ENCODE data around the gene LPAR2. TPM values are rescaled to one million over a fixed set of nuclear protein-coding genes. Genes with fewer than 3 reads are reported as not detected.

The LPAR2 gene
- polyA plus RNA-seq, 2 of the 4 experiments (the other 2 are of a cell fraction): 1.5 to 3.8 TPM

DNA sequence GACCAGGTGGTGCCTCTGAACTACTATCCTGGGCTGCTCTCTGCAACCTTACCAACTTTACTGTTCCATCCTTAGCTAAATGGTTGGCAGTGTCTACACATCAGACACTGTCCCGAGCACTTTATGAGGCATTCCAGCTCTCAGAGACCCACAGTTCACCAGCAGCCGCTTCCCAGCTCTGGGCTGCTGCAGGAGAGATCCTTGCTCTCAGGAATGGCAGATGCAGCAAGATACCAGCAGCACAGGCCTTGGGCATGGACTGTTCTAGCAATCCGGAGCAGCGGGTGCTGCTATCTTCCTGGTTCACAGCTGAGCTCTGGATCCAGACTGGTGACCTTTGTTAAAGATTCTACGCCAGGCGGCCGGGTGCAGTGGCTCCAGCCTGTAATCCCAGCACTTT is 3.3 kb upstream of the LPAR2 start:
- FAIRE-seq: no peak
- H3K27ac ChIP-seq: no peak overlapping the region
- POLR2A ChIA-PET: no interaction called here
- H3K4me2 ChIP-seq: no peak overlapping the region
- CTCF ChIA-PET: interaction anchor here (1.1 kb wide), 1 partner anchor 99 kb away, joined by 5 read pairs; no protein-coding TSS in a partner anchor
- no peaks in the 10 kb centered on the region for H3K9me3 ChIP-seq
- H3K4me1 ChIP-seq: no peaks in the 10 kb centered on the region
- no peak for TF ChIP-seq ZFP36 (IDR thresholded peaks at IDR 0.05; ENCODE audit: borderline replicate concordance, partially characterized antibody)
- TF ChIP-seq CBX8 (IDR thresholded peaks at IDR 0.05): no peak
- no peak for TF ChIP-seq CHD4 (IDR thresholded peaks at IDR 0.05; ENCODE audit: borderline replicate concordance)
- TF ChIP-seq JUN (IDR thresholded peaks at IDR 0.05): no peak
- TF ChIP-seq, protein P1, sequence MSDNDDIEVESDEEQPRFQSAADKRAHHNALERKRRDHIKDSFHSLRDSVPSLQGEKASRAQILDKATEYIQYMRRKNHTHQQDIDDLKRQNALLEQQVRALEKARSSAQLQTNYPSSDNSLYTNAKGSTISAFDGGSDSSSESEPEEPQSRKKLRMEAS (IDR thresholded peaks at IDR 0.05): no peak
- TF ChIP-seq TP53 (CRISPR knock-in tag; IDR thresholded peaks at IDR 0.05): no peak
- TF ChIP-seq HOXB13 (CRISPR knock-in tag; IDR thresholded peaks at IDR 0.05; ENCODE audit: low read depth): no peak
- no peak for DNase-seq (ENCODE audit: low read depth in 1 of 2, low spot score in 1 of 2)
- WGBS (ENCODE audit: missing lambda C conversion rate): 100% methylated on average over 3 of the region's 7 CpGs
- no peak overlapping the region for H3K4me3 ChIP-seq
- ATAC-seq: no peak

DNA sequence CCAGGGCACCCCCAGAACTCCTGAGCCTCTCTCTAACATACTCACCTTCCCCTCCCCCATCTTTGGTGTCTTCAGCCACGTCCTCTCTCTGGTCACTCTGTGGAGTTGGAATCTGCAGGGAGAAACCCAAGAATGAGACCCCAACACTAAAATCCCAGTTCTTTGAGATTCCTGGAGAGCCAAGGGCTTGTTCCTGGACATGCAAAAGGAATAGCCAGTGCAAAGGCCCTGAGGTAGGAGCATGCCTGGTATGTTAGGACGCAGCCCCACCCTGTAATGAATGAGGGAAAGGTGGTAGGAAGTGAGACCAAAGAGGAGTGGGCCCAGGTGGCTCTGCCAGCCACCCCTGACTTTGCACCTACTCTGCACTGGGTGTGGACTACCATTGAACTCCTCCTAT is 2.4 kb upstream of the LPAR2 start:
- POLR2A ChIA-PET: no interaction called here
- no peak for DNase-seq (ENCODE audit: low read depth in 1 of 2, low spot score in 1 of 2)
- no peak overlapping the region for H3K27ac ChIP-seq
- WGBS (ENCODE audit: missing lambda C conversion rate): 100% methylated on average over 2 of the region's 2 CpGs
- CTCF ChIA-PET: interaction anchor here (1.1 kb wide), 1 partner anchor 98 kb away, joined by 5 read pairs; no protein-coding TSS in a partner anchor
- H3K4me2 ChIP-seq: no peak overlapping the region
- no peak for ATAC-seq
- FAIRE-seq: no peak
- no peak overlapping the region for H3K4me3 ChIP-seq
- TF ChIP-seq MYC (IDR thresholded peaks at IDR 0.05; ENCODE audit: borderline replicate concordance, low read length) (no peak), KDM1A (IDR thresholded peaks at IDR 0.05; ENCODE audit: low read depth) (peak; percentile 11; the same call in 1 of the 2 replicates), RAD21 (conservative IDR thresholded peaks at IDR 0.05 in 1 of 2, IDR thresholded peaks at IDR 0.05 in 1 of 2) (no peak), RFX5 (IDR thresholded peaks at IDR 0.05) (no peak), HMGXB4 (CRISPR knock-in tag; IDR thresholded peaks at IDR 0.05; ENCODE audit: borderline replicate concordance) (no peak)
- H3K9me3 ChIP-seq: no peaks in the 10 kb centered on the region
- H3K4me1 ChIP-seq: no peaks in the 10 kb centered on the region

- Histone ChIP-seq H3K4me2 (no peak overlapping the region), H3K27ac (no peak overlapping the region), H3K4me3 (no peak overlapping the region), H3K4me1 (no peaks in the 10 kb centered on the region), H3K9me3 (no peaks in the 10 kb centered on the region)
- no peak for FAIRE-seq
- TF ChIP-seq GATA3 (IDR thresholded peaks at IDR 0.05; ENCODE audit: borderline replicate concordance) (no peak), BHLHE40 (IDR thresholded peaks at IDR 0.05; ENCODE audit: low read depth, low read length) (no peak), ZNF302 (CRISPR knock-in tag; IDR thresholded peaks at IDR 0.05) (no peak)
- 100% methylated on average over 1 of the region's 11 CpGs for WGBS (ENCODE audit: missing lambda C conversion rate)
- no peak for ATAC-seq
- ChIA-PET CTCF (no interaction called here), POLR2A (no interaction called here)
- DNase-seq (ENCODE audit: low read depth in 1 of 2, low spot score in 1 of 2): no peak
These were observed 2.0 kb upstream of the LPAR2 start for GRCh38 chr19:19630062-19630414.

DNA sequence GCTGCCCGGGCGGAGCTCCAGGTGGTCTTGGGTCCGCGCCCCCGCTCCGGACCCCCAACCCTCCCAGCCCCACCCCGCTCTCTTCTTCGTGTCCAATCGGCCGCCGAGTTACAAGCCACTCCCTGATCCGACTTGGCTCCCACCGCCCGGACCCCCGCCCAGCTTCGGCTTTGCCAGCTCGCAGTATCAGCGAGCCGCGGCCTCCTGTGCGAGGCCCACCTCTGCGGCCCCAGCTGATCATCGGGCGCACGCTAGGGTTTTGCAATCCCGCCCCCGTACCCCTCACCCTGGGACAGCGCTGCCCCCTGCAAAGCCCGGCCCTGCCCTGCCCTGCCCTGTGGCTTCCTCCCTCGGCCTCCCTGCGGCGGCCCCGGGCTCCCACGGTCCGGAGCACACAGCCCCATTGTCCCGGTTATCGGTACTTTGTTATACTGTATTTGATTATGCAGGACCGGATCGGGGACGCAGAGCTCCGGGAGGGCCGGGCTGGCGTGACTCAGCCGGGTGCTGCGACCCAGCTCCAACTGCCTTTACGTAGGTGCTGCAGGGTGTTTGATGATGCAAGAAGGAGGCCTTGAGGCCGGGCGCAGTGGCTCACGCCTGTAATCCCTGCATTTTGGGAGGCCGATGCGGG is 598 bp upstream of the LPAR2 start:
- FAIRE-seq (no peak), DNase-seq (ENCODE audit: low read depth in 1 of 2, low spot score in 1 of 2) (peak in 1 of 2 experiments; percentile 25), ATAC-seq (peak in 1 of 2 experiments; percentile 45; a peak in 3 of 6 replicates)
- Histone ChIP-seq H3K4me1 (no peaks in the 10 kb centered on the region), H3K9me3 (no peaks in the 10 kb centered on the region), H3K27ac (peak overlapping the region; percentile 47 to 79), H3K4me3 (peak overlapping the region; percentile 49), H3K4me2 (peak overlapping the region; percentile 83)
- WGBS (ENCODE audit: missing lambda C conversion rate): 88% methylated on average over 5 of the region's 51 CpGs
- ChIA-PET CTCF (interaction anchor here (1.3 kb wide), 1 partner anchor 15 kb away, joined by 7 read pairs; the partner anchor contains the start of gene GMIP), POLR2A (no interaction called here)
- TF ChIP-seq PHF8 (IDR thresholded peaks at IDR 0.05; ENCODE audit: borderline replicate concordance, low read depth) (no peak), EHMT2 (IDR thresholded peaks at IDR 0.05; ENCODE audit: low read depth) (no peak), RARB (CRISPR knock-in tag; IDR thresholded peaks at IDR 0.05) (no peak), ZNF302 (CRISPR knock-in tag; IDR thresholded peaks at IDR 0.05) (no peak), TP53 (CRISPR knock-in tag; IDR thresholded peaks at IDR 0.05) (no peak), MAZ (IDR thresholded peaks at IDR 0.05; ENCODE audit: borderline replicate concordance, low read depth, low read length) (no peak), KDM5A (IDR thresholded peaks at IDR 0.05) (no peak), ZFP36 (IDR thresholded peaks at IDR 0.05; ENCODE audit: borderline replicate concordance, partially characterized antibody) (no peak), E2F6 (IDR thresholded peaks at IDR 0.05; ENCODE audit: borderline replicate concordance, low read depth) (no peak)
- TF ChIP-seq, protein P2, sequence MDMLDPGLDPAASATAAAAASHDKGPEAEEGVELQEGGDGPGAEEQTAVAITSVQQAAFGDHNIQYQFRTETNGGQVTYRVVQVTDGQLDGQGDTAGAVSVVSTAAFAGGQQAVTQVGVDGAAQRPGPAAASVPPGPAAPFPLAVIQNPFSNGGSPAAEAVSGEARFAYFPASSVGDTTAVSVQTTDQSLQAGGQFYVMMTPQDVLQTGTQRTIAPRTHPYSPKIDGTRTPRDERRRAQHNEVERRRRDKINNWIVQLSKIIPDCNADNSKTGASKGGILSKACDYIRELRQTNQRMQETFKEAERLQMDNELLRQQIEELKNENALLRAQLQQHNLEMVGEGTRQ (IDR thresholded peaks at IDR 0.05): no peak
- TF ChIP-seq, protein P3, sequence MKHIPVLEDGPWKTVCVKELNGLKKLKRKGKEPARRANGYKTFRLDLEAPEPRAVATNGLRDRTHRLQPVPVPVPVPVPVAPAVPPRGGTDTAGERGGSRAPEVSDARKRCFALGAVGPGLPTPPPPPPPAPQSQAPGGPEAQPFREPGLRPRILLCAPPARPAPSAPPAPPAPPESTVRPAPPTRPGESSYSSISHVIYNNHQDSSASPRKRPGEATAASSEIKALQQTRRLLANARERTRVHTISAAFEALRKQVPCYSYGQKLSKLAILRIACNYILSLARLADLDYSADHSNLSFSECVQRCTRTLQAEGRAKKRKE (CRISPR knock-in tag; IDR thresholded peaks at IDR 0.05; ENCODE audit: low read depth): no peak

Measured in A549 (cell line).